ENCODE measurements around the gene SCAMP1.

DNA sequence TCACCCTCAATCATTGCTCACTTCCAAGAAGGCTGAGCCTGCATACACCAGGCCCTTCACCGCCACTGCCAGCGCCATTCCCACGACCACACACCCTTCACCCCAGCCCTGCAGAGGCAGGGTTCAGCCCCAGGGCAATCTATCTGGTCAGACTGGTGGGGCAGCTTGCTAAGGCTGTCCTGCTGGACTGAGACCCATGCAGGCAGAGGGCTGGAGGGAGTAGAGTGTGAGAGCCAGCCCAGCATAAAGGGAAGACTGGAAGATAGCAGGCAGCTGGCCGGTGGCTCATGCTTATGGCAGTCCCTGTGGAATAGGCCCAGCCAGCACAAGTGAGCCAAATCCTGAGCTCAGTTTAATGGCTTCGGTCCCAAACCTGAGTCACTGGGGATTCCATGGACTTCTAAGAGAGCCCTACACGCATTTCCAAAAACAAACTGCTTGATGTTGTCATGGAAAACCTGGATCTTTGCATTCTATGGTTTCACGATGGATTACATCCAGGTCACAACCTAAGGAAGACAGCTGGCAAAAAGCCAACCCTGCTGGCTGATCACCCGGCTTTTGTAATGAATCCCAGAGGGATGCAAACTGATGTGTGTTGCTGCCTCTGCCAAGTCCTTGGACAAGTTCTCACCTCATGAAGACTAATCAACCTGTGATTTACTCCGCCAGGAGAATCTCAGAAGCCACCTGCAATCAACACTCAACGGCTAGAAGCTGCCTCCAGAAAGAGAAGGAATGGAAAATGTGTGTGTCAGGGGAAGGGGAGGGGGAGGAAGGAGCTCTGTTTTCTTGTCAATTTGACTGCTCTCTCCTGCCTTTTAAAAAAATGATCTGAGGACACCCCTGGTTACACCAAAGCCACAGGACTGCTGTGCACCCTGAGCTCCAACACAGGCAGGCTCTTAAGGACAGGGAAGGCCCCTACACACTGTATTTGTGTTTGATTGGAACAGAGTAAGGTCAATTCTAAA is 144.6 kb downstream of the SCAMP1 start:
- TF ChIP-seq, protein P1, sequence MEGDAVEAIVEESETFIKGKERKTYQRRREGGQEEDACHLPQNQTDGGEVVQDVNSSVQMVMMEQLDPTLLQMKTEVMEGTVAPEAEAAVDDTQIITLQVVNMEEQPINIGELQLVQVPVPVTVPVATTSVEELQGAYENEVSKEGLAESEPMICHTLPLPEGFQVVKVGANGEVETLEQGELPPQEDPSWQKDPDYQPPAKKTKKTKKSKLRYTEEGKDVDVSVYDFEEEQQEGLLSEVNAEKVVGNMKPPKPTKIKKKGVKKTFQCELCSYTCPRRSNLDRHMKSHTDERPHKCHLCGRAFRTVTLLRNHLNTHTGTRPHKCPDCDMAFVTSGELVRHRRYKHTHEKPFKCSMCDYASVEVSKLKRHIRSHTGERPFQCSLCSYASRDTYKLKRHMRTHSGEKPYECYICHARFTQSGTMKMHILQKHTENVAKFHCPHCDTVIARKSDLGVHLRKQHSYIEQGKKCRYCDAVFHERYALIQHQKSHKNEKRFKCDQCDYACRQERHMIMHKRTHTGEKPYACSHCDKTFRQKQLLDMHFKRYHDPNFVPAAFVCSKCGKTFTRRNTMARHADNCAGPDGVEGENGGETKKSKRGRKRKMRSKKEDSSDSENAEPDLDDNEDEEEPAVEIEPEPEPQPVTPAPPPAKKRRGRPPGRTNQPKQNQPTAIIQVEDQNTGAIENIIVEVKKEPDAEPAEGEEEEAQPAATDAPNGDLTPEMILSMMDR (conservative IDR thresholded peaks at IDR 0.05; ENCODE audit: low read depth, low read length): no peak
- TF ChIP-seq EZH2phosphoT487 (IDR thresholded peaks at IDR 0.05; ENCODE audit: borderline replicate concordance, low read length): no peak
- no peak for TF ChIP-seq EZH2 (IDR thresholded peaks at IDR 0.05; ENCODE audit: low read length, unreplicated experiment)

All from PC-3 (cell line).